Lung (tissue), 12 donors: ENCODE measurements around the gene S1PR5. TPM values are rescaled to one million over a fixed set of nuclear protein-coding genes. Genes with fewer than 3 reads are reported as not detected.
"Not testable (repeated sequence)": the region's sequence is repeated elsewhere in the genome, so short reads cannot be mapped to it uniquely, and the experiment has no call there.

Source experiments
- ATAC-seq: fragments of 200-7000 bp; cut with Tn5 transposase; one replicate; pipeline ENCODE4 v1.9.1; 2020; ENCODE audit warnings: moderate number of reproducible peaks; ENCODE audit not compliant: insufficient read depth, low FRiP score
- DNase-seq, 3 donors: peaks; one replicate each; pipeline ENCODE4 v3.0.0-alpha.2; 2013 to 2017
- H3K27ac ChIP-seq, 2 donors: one replicate each; pipeline ENCODE4 v1.5.1; 2013; ENCODE audit warnings: mild to moderate bottlenecking in 2 of 2, moderate library complexity in 2 of 2, control low read depth in 1 of 2, inconsistent platforms in 1 of 2, low read depth in 1 of 2, low read length in 1 of 2
- H3K27me3 ChIP-seq, 3 donors: one replicate each; pipeline ENCODE4 v1.5.1; 2013; ENCODE audit warnings: low read length in 2 of 3; ENCODE audit not compliant: control insufficient read depth in 3 of 3, insufficient read depth in 3 of 3
- H3K36me3 ChIP-seq, 4 donors: one replicate each; pipeline ENCODE4 v1.5.1; 2013; ENCODE audit warnings: low read length in 4 of 4, mild to moderate bottlenecking in 1 of 4, moderate library complexity in 1 of 4; ENCODE audit not compliant: control insufficient read depth in 4 of 4, insufficient read depth in 4 of 4
- H3K4me1 ChIP-seq, 5 donors: one replicate each; pipeline ENCODE4 v1.5.1; 2013; ENCODE audit warnings: low read length in 5 of 5, mild to moderate bottlenecking in 2 of 5, moderate library complexity in 1 of 5; ENCODE audit not compliant: control insufficient read depth in 5 of 5, insufficient read depth in 5 of 5
- H3K4me3 ChIP-seq: one replicate; pipeline ENCODE4 v1.5.1; 2013; ENCODE audit warnings: mild to moderate bottlenecking, control low read depth, moderate library complexity
- H3K9ac ChIP-seq, 2 donors: one replicate each; pipeline ENCODE4 v1.5.1; 2013; ENCODE audit warnings: low read length in 2 of 2, control low read depth in 1 of 2; ENCODE audit not compliant: insufficient read depth in 1 of 2
- H3K9me3 ChIP-seq, 4 donors: one replicate each; pipeline ENCODE4 v1.5.1; 2013; ENCODE audit warnings: low read length in 3 of 4, mild to moderate bottlenecking in 1 of 4, moderate library complexity in 1 of 4; ENCODE audit not compliant: control insufficient read depth in 4 of 4, insufficient read depth in 3 of 4
- WGBS, 2 donors: extraction: QIAGEN DNeasy Blood & Tissue Kit; methylation state at CpG; one replicate each; pipeline ENCODE4 v1.1.7; 2013; 5-methylcytosine and 5-hydroxymethylcytosine counted together
- polyA plus RNA-seq, 2 donors: library from polyadenylated mRNA; stranded (reverse); fragments of 200-250 nt; gene quantifications; one replicate each; pipeline ENCODE4 v1.2.1, GENCODE V29; 2013
- total RNA-seq, 2 donors: library from RNA; depleted of rRNA in 1 of 2; stranded (reverse); fragments of >200 nt in 1 of 2; gene quantifications; one replicate each; pipeline ENCODE4 v1.2.1, GENCODE V29; 2014 to 2021
- TF ChIP-seq, protein P1 (sequence below): IDR thresholded peaks from 2 replicates; pipeline ENCODE4 v1.5.1; 2012; ENCODE audit warnings: mild to moderate bottlenecking; ENCODE audit errors: control extremely low read depth, extremely low read depth
- donor health status: control.
- donor health status: control.
- donor health status: Bipolar disorder and iron deficiency.
- donor health status: healthy.
- donor health status: DM: yes; HTN: yes; CAD: no.

S1PR5 gene
- total and polyA plus RNA-seq, 4 donors, result 0.26 to 1.4 (median 0.89) TPM

DNA sequence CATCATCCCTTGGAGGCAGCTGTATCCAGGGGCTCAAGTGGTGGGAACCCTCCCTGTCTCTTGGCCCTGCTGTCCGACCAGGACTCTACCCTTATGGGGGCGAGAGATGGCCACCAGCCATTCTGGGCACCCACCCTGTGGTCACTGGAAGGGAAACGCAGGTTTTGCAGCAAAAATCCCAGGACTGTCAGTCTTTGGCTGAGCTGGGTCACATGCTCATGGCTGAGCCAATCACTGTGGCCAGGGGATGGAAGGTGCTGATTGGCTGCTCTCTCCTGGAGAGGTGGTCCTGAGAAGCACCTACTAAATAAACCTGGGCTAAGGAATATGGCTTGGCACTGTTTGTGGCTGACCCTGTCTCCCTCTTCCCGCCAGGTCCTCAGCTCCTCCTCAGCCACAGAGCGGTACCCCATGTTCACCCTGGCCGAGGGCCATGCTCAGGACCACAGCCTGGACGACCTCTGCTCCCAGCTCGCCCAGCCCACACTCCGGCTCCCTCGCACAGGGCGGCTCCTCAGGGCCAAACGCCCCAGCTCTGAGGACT is 35.3 kb upstream of the S1PR5 start:
- Histone ChIP-seq H3K27me3 (no peaks in the 10 kb centered on the region), H3K27ac (no peak overlapping the region), H3K4me3 (no peak overlapping the region), H3K36me3 (peaks cover 11 to 69% (median 38%) of the 10 kb centered on the region in 4 donors), H3K9ac (no peak overlapping the region), H3K4me1 (no peaks in the 10 kb centered on the region), H3K9me3 (peaks cover 0 to 5% (median 0%) of the 10 kb centered on the region in 4 donors)
- DNase-seq (no peak), ATAC-seq (no peak)
- WGBS, 2 donors, result 85 to 87% methylated on average over 11 to 12 of the region's 12 CpGs
- TF ChIP-seq, protein P1, sequence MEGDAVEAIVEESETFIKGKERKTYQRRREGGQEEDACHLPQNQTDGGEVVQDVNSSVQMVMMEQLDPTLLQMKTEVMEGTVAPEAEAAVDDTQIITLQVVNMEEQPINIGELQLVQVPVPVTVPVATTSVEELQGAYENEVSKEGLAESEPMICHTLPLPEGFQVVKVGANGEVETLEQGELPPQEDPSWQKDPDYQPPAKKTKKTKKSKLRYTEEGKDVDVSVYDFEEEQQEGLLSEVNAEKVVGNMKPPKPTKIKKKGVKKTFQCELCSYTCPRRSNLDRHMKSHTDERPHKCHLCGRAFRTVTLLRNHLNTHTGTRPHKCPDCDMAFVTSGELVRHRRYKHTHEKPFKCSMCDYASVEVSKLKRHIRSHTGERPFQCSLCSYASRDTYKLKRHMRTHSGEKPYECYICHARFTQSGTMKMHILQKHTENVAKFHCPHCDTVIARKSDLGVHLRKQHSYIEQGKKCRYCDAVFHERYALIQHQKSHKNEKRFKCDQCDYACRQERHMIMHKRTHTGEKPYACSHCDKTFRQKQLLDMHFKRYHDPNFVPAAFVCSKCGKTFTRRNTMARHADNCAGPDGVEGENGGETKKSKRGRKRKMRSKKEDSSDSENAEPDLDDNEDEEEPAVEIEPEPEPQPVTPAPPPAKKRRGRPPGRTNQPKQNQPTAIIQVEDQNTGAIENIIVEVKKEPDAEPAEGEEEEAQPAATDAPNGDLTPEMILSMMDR, result no peak

DNA sequence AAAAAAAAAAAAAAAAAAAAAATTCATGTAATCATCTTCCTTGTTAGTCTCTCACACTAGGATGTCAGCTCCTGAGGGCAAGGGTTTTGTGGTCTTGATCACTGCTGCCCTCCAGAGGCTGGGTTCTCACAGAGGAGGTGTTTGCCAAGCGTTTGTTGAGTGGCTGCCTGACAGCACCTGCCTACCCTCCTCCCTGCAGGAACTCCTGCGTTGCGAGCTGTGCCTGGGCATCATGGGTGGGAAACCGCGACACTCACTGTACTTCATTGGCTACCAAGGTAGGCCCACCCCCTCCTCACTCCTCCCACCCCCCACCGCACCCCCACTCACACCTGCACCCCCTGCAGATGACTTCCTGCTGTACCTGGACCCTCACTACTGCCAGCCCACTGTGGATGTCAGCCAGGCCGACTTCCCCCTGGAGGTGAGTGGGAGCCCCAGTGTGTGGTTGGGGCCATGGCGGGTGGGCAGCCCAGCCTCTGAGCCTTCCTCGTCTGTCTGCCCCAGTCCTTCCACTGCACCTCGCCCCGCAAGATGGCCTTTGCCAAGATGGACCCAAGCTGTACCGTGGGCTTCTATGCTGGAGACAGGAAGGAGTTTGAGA is 34.6 kb upstream of the S1PR5 start:
- DNase-seq (no peak), ATAC-seq (no peak)
- TF ChIP-seq, protein P1, result peak; percentile 0
- H3K36me3 ChIP-seq, result peaks cover 11 to 72% (median 41%) of the 10 kb centered on the region in 4 donors
- 79 to 86% methylated on average over 12 of the region's 12 CpGs for WGBS, 2 donors
- no peaks in the 10 kb centered on the region for H3K4me1 ChIP-seq
- no peaks in the 10 kb centered on the region for H3K27me3 ChIP-seq
- H3K27ac ChIP-seq, result peak overlapping the region in 1 of 2 donors; percentile 10
- peaks cover 0 to 5% (median 0%) of the 10 kb centered on the region in 4 donors for H3K9me3 ChIP-seq
- no peak overlapping the region for H3K4me3 ChIP-seq
- H3K9ac ChIP-seq, result no peak overlapping the region

DNA sequence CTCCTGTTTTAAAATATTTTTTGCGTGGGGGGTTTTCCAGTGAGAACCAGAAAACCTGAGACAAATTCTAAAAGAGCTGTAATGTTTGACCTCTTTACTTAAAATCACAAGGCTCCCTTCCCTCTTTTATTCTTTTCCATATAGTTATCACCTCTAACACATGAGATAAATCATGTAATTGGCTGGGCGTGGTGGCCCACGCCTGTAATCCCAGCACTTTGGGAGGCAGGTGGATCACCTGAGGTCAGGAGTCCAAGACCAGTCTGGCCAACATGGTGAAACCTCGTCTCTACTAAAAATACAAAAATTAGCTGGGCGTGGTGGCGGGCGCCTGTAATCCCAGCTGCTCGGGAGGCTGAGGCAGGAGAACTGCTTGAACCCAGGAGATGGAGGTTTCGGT is 33.8 kb upstream of the S1PR5 start:
- not testable (repeated sequence) for H3K27ac ChIP-seq, H3K4me1 ChIP-seq, DNase-seq, H3K4me3 ChIP-seq, H3K9ac ChIP-seq, ATAC-seq, H3K27me3 ChIP-seq, H3K9me3 ChIP-seq
- peaks cover 11 to 71% (median 38%) of the 10 kb centered on the region in 4 donors for H3K36me3 ChIP-seq
- 98% methylated on average over 9 of the region's 9 CpGs for WGBS, 2 donors

DNA sequence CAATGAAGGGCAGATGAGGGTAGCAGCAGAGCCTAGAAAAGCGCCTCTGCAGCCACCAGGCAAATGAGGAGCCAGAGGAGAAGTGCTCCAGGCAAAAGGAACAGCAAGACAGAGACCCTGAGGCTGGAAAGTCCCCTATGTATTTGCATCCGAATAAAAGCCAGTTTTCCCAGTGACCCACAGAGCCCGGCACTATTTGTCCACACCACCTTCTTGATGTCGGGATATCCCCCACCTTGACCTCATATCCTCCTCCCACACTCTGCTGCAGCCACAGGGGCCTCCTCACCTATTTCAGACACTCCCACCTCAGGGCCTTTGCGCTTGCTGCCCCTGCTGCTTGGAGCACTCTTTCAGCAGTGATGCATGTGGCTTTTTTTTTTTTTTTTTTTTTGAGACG is 33.1 kb upstream of the S1PR5 start:
- DNase-seq, result no peak
- H3K4me1 ChIP-seq, result no peaks in the 10 kb centered on the region
- H3K9me3 ChIP-seq, result peaks cover 0 to 5% (median 0%) of the 10 kb centered on the region in 4 donors
- no peak overlapping the region for H3K9ac ChIP-seq
- TF ChIP-seq, protein P1, result no peak
- no peak for ATAC-seq
- H3K36me3 ChIP-seq, result peaks cover 11 to 66% (median 33%) of the 10 kb centered on the region in 4 donors
- no peak overlapping the region for H3K4me3 ChIP-seq
- 97 to 100% methylated on average over 5 to 6 of the region's 6 CpGs for WGBS, 2 donors
- no peaks in the 10 kb centered on the region for H3K27me3 ChIP-seq
- H3K27ac ChIP-seq, result no peak overlapping the region
